Measurements from ENCODE around the gene COL18A1.

COL18A1 gene

GRCh38 chr21:45380566-45380965 lies 24.4 kb upstream of the COL18A1 start:
- TF ChIP-seq CTCF (IDR thresholded peaks at IDR 0.05; ENCODE audit: insufficient read depth, missing control alignments): no peak
- no peak for DNase-seq (ENCODE audit: insufficient read length, low spot score)
- no peak for FAIRE-seq

- TF ChIP-seq CTCF (IDR thresholded peaks at IDR 0.05; ENCODE audit: insufficient read depth, missing control alignments): no peak
- FAIRE-seq (no peak), DNase-seq (ENCODE audit: insufficient read length, low spot score) (no peak)
Observed at GRCh38 chr21:45381036-45381787, 23.8 kb upstream of the COL18A1 start.

GRCh38 chr21:45381865-45382696 lies 22.9 kb upstream of the COL18A1 start:
- TF ChIP-seq CTCF (IDR thresholded peaks at IDR 0.05; ENCODE audit: insufficient read depth, missing control alignments): no peak
- no peak for FAIRE-seq
- DNase-seq (ENCODE audit: insufficient read length, low spot score): no peak

GRCh38 chr21:45382697-45382997 lies 22.3 kb upstream of the COL18A1 start:
- TF ChIP-seq CTCF (IDR thresholded peaks at IDR 0.05; ENCODE audit: insufficient read depth, missing control alignments): no peak
- FAIRE-seq (no peak), DNase-seq (ENCODE audit: insufficient read length, low spot score) (no peak)

GRCh38 chr21:45383111-45383614 lies 21.8 kb upstream of the COL18A1 start:
- DNase-seq (ENCODE audit: insufficient read length, low spot score): no peak
- TF ChIP-seq CTCF (IDR thresholded peaks at IDR 0.05; ENCODE audit: insufficient read depth, missing control alignments): no peak
- FAIRE-seq: no peak

GRCh38 chr21:45383615-45384201 lies 21.3 kb upstream of the COL18A1 start:
- no peak for FAIRE-seq
- TF ChIP-seq CTCF (IDR thresholded peaks at IDR 0.05; ENCODE audit: insufficient read depth, missing control alignments): no peak
- no peak for DNase-seq (ENCODE audit: insufficient read length, low spot score)

Measured in D721Med (cell line).